ENCODE results near the gene TBC1D8. TPM values are rescaled to one million over a fixed set of nuclear protein-coding genes. Genes with fewer than 3 reads are reported as not detected.

Gene TBC1D8
- total RNA-seq, 3 donors from 2014 or later (not counting 1 experiment from before 2014, with no cell fraction given) = 2.2 to 8.7 (median 5.1) TPM

DNA sequence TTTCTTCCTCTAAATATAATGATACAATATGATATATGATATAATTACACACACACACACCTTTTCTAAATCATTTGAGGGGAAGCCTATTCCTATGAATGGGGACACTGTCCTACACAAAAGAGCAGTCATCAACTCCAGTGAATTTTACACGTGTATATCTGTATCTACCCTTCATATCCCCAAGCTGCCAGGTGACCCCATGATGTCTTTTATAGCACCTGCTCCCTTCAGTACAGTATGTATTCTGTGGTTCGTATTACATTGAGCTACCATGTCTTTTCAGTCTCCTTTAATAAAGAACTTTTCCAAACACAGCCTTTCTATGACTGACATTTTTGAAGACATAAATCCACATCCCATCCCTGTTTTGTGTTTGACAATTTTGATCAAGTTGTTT lies 19.0 kb downstream of the TBC1D8 start:
- H3K4me3 Mint-ChIP-seq = no peak overlapping the region
- H3K36me3 ChIP-seq (ENCODE audit: control insufficient read depth, insufficient read depth, low read length) = no peaks in the 10 kb centered on the region
- H3K9me3 ChIP-seq (ENCODE audit: control insufficient read depth, insufficient read depth, low read length) = no peaks in the 10 kb centered on the region

DNA sequence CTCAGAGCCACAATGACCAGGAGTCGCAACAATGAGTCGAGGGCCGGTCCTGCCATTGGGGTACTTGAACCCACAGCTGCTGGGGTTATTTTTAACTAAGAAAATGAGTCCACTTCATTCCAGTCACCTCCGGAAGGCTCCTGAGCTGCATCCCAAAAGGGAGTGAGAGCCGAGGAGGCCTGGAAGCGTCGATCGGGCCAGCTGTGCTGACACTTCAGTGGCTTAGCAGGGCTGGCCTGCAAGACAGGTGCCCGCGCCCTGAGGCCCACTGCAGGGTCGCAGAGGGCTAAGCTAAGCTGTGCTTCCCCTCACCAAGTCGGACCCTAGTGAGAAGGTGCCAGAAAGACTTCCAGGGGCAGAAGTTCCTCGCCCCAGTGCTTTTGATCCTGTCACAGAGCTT lies 21.1 kb downstream of the TBC1D8 start:
- Mint-ChIP-seq H3K27ac (no peak overlapping the region), H3K4me3 (no peak overlapping the region), H3K27me3 (ENCODE audit: low read depth in 2 of 2) (peaks cover 18 to 33% of the 10 kb centered on the region in 2 donors), H3K4me1 (peaks cover 27 to 45% of the 10 kb centered on the region in 2 donors), H3K36me3 (no peaks in the 10 kb centered on the region), H3K9me3 (no peaks in the 10 kb centered on the region)
- peaks cover 5% of the 10 kb centered on the region for H3K27me3 ChIP-seq (ENCODE audit: control insufficient read depth, insufficient read depth, low read length)
- no peak overlapping the region for H3K4me3 ChIP-seq (ENCODE audit: low read length)
- no peaks in the 10 kb centered on the region for H3K9me3 ChIP-seq (ENCODE audit: control insufficient read depth, insufficient read depth, low read length)
- 93% methylated on average over 13 of the region's 13 CpGs for whole genome bisulfite sequencing (ENCODE audit: insufficient coverage)
- ATAC-seq = no peak
- no peak for DNase-seq
- TF ChIP-seq, protein P1, sequence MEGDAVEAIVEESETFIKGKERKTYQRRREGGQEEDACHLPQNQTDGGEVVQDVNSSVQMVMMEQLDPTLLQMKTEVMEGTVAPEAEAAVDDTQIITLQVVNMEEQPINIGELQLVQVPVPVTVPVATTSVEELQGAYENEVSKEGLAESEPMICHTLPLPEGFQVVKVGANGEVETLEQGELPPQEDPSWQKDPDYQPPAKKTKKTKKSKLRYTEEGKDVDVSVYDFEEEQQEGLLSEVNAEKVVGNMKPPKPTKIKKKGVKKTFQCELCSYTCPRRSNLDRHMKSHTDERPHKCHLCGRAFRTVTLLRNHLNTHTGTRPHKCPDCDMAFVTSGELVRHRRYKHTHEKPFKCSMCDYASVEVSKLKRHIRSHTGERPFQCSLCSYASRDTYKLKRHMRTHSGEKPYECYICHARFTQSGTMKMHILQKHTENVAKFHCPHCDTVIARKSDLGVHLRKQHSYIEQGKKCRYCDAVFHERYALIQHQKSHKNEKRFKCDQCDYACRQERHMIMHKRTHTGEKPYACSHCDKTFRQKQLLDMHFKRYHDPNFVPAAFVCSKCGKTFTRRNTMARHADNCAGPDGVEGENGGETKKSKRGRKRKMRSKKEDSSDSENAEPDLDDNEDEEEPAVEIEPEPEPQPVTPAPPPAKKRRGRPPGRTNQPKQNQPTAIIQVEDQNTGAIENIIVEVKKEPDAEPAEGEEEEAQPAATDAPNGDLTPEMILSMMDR (IDR thresholded peaks at IDR 0.05) = no peak
- peaks cover 37% of the 10 kb centered on the region for H3K4me1 ChIP-seq (ENCODE audit: control insufficient read depth, insufficient read depth, low read length)
- H3K27ac ChIP-seq (ENCODE audit: low read length) = no peak overlapping the region
- intact Hi-C loops (cut with micrococcal nuclease) = no loop called here
- no peaks in the 10 kb centered on the region for H3K36me3 ChIP-seq (ENCODE audit: control insufficient read depth, insufficient read depth, low read length)

More for the DNA sequence above, 19.0 kb downstream of the TBC1D8 start:
- peaks cover 20% of the 10 kb centered on the region for H3K4me1 ChIP-seq (ENCODE audit: control insufficient read depth, insufficient read depth, low read length)
- no peaks in the 10 kb centered on the region for H3K36me3 Mint-ChIP-seq
- H3K4me1 Mint-ChIP-seq = peaks cover 10 to 24% of the 10 kb centered on the region in 2 donors
- no peak overlapping the region for H3K4me3 ChIP-seq (ENCODE audit: low read length)
- TF ChIP-seq, protein P1 (IDR thresholded peaks at IDR 0.05) = no peak
- WGBS (ENCODE audit: insufficient coverage) = 97% methylated on average over 2 of the region's 2 CpGs
- no peak for DNase-seq
- H3K27ac ChIP-seq (ENCODE audit: low read length) = no peak overlapping the region
- intact Hi-C loops (cut with micrococcal nuclease) = no loop called here
- H3K27ac Mint-ChIP-seq = no peak overlapping the region
- ATAC-seq = no peak
- peaks cover 8 to 17% of the 10 kb centered on the region in 2 donors for H3K27me3 Mint-ChIP-seq (ENCODE audit: low read depth in 2 of 2)
- no peaks in the 10 kb centered on the region for H3K27me3 ChIP-seq (ENCODE audit: control insufficient read depth, insufficient read depth, low read length)
- H3K9me3 Mint-ChIP-seq = no peaks in the 10 kb centered on the region

DNA sequence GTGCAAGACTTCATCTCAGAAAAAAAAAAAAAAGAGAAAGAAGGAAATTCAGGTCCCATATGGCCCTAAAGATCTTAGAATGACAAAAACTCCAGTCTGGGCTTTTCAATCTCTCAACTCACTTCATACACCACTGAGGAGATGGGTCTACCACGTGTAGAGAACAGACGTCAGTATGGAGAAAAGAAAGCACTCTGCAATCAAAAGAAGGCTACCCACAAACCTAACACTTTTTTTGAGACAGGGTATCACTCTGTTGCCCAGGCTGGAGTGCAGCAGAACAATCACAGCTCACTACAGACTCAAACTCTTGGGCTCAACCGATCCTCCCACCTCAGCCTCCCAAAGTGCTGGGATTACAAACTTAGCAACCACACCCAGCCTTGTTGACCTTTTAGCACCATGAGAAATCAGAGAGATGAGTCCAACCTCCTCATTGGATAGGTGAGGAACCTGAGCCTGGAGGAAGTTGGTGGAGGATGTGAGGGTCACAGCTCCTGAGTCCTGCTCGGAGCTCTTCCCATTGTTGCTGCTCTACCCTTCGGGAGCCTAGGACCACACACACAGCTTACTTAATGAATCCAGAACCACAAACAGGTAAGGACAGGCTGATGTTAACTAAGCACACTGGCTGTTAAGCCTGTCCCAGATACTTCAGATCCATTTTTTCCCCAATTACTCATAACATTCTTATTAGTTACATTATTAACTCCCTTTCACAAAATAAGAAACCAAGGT lies 23.7 kb downstream of the TBC1D8 start:
- Mint-ChIP-seq H3K27ac (peak overlapping the region in 1 of 2 donors; percentile 19), H3K4me1 (peaks cover 32 to 41% of the 10 kb centered on the region in 2 donors), H3K27me3 (ENCODE audit: low read depth in 2 of 2) (peaks cover 32 to 53% of the 10 kb centered on the region in 2 donors), H3K4me3 (no peak overlapping the region), H3K9me3 (no peaks in the 10 kb centered on the region), H3K36me3 (no peaks in the 10 kb centered on the region)
- Histone ChIP-seq H3K4me1 (ENCODE audit: control insufficient read depth, insufficient read depth, low read length) (peaks cover 29% of the 10 kb centered on the region), H3K36me3 (ENCODE audit: control insufficient read depth, insufficient read depth, low read length) (no peaks in the 10 kb centered on the region), H3K27ac (ENCODE audit: low read length) (no peak overlapping the region), H3K27me3 (ENCODE audit: control insufficient read depth, insufficient read depth, low read length) (peaks cover 8% of the 10 kb centered on the region), H3K9me3 (ENCODE audit: control insufficient read depth, insufficient read depth, low read length) (no peaks in the 10 kb centered on the region), H3K4me3 (ENCODE audit: low read length) (no peak overlapping the region)
- TF ChIP-seq, protein P1 (IDR thresholded peaks at IDR 0.05) = no peak
- WGBS (ENCODE audit: insufficient coverage) = 59% methylated on average over 5 of the region's 5 CpGs
- intact Hi-C loops (cut with micrococcal nuclease) = no loop called here
- DNase-seq = peak in 1 of 2 donors; percentile 56
- peak; percentile 75 to 94 (median 92) for ATAC-seq
